ENCODE results near the gene CTRB2.
"Not testable (repeated sequence)": the region's sequence is repeated elsewhere in the genome, so short reads cannot be mapped to it uniquely, and the experiment has no call there.

Gene CTRB2

DNA sequence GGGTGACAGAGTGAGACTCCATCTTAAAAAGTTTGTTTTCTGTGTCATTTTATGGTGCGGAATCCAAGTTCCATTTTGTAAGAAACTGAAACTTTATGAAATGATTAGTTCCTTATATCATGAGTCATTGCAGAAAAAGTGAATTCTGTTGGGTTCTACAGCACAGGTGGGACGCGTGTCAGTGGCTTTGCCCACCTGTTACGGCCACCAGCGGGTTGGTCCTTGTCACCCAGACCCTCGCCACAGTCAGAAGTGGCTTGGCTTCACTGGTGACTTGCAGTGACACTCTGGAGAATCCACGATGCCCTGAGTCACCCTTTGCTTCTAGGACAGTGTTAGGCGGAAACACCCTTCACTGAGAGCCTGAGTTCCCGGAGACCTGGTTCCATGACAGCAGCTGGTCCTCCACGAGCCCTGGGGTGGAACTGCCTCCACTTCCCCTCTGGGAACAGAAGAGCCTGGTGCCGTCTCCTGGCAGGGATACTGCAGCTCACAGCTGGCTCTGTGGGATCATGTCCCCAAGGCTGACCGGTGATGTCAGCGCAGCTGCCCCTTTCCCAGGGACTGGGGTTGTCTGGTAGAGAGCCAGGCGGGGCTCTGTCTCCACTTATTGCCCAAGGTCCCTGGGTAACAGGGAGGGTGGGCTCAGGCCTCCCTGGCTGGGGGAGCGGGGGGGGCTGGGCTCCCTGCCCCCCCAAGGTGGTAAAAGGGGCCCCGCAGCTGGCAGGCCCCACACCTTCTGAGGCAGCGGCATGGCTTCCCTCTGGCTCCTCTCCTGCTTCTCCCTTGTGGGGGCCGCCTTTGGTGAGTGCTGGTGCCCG lies 11.5 kb upstream of the CTRB2 start, which contains the start of gene CTRB1:
Gene CTRB1 (plus strand): TSS at position 733 of the 821 bp plus-strand sequence. CDS start 20 bp downstream, at position 753.
- no peak for DNase-seq (ENCODE audit: low read depth)
- TF ChIP-seq CTCF (IDR thresholded peaks at IDR 0.05; ENCODE audit: low read length, missing control alignments), result no peak
- H3K4me3 ChIP-seq (replicated peaks; ENCODE audit: low read depth, low read length), result no peak within 1 kb of the TSS

GRCh38 chr16:75217389-75217851 lies 10.5 kb upstream of the CTRB2 start:
- DNase-seq (ENCODE audit: low read depth), result no peak
- no peak overlapping the region for H3K4me3 ChIP-seq (replicated peaks; ENCODE audit: low read depth, low read length)
- no peak for TF ChIP-seq CTCF (IDR thresholded peaks at IDR 0.05; ENCODE audit: low read length, missing control alignments)

- DNase-seq (ENCODE audit: low read depth), result no peak
- no peak overlapping the region for H3K4me3 ChIP-seq (replicated peaks; ENCODE audit: low read depth, low read length)
- TF ChIP-seq CTCF (IDR thresholded peaks at IDR 0.05; ENCODE audit: low read length, missing control alignments), result no peak
These were observed 9.6 kb upstream of the CTRB2 start for GRCh38 chr16:75216576-75216975.

- no peak for DNase-seq (ENCODE audit: low read depth)
- no peak for TF ChIP-seq CTCF (IDR thresholded peaks at IDR 0.05; ENCODE audit: low read length, missing control alignments)
- no peak overlapping the region for H3K4me3 ChIP-seq (replicated peaks; ENCODE audit: low read depth, low read length)
These were observed 9.2 kb upstream of the CTRB2 start for GRCh38 chr16:75216127-75216526.

DNA sequence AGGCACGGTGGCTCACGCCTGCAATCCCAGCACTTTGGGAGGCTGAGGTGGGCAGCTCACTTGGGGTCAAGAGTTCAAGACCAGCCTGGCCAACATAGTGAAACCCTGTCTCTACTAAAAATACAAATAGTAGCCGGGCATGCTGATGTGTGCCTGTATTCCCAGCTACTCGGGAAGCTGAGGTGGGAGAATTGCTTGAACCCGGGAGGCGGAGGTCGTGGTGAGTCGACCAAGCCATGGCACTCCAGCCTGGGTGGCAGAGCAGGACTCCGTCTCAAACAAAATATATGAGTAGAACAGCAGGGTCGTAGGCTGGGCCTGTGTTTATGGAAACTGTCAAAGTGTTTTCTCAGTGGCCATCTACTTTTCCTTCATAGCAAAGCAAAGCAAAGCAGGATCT lies 4.3 kb upstream of the CTRB2 start:
- not testable (repeated sequence) for H3K4me3 ChIP-seq (replicated peaks; ENCODE audit: low read depth, low read length); DNase-seq (ENCODE audit: low read depth)

- DNase-seq (ENCODE audit: low read depth), result no peak
- no peak overlapping the region for H3K4me3 ChIP-seq (replicated peaks; ENCODE audit: low read depth, low read length)
- no peak for TF ChIP-seq CTCF (IDR thresholded peaks at IDR 0.05; ENCODE audit: low read length, missing control alignments)
These were observed 3.0 kb upstream of the CTRB2 start for GRCh38 chr16:75209944-75210343.

- H3K4me3 ChIP-seq (replicated peaks; ENCODE audit: low read depth, low read length); DNase-seq (ENCODE audit: low read depth): not testable (repeated sequence)
These were observed 2.6 kb upstream of the CTRB2 start for GRCh38 chr16:75209514-75209913.

DNA sequence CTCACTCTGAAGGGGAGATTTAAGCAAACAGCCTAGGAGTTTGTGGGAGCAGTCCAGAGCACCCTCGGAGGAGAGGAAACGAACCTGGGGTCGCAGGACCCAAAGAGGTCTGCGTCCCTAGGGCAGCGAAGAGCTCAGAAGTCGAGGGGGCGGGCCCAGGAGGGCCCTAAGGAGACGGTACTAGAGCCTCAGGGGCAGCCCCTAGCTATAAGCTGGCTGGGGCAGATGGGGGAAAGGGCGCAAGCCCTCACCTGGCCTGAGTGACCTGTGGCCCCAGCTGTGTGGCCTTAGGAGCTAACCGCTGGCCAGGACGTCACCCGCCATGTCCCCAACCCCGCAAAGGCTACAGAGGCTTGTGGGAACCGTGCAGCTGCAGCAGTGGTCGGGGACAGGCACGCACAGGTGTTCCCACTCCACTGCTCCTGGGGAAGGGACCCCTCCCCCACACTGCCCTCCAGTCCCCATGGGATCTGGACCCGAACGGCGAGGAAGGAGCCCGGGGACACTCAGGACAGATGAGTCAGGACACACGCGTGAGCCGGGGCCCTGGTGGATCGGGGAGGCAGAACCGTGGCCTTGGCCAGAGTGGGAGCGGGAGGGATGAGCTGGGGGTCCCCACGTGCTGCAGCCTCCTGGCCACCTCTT lies 2.0 kb upstream of the CTRB2 start:
- DNase-seq (ENCODE audit: low read depth), result no peak
- no peak for TF ChIP-seq CTCF (IDR thresholded peaks at IDR 0.05; ENCODE audit: low read length, missing control alignments)
- H3K4me3 ChIP-seq (replicated peaks; ENCODE audit: low read depth, low read length), result no peak overlapping the region

Data from fibroblast of pulmonary artery (primary cell).